OCI-LY3 (cell line): ENCODE results near the gene MTMR2.
A peak's percentile ranks its signal among the peaks of the same experiment; 100 is the strongest.

Experiments used
- H2AFZ ChIP-seq: fragments of 200-600, 300-600 bp; shearing (Covaris generic); 2 replicates; pipeline ENCODE4 v1.6.0; 2014; ENCODE audit warnings: antibody characterized with exemption, low read depth, low read length
- H3K27ac ChIP-seq: fragments of 200-600, 300-600 bp; sonication (generic); 2 replicates; pipeline ENCODE4 v1.5.1; 2014; ENCODE audit warnings: mild to moderate bottlenecking, low read length, moderate library complexity, mixed read lengths
- H3K27me3 ChIP-seq: fragments of 200-600, 300-600 bp; sonication (generic); 2 replicates; pipeline ENCODE4 v1.6.1; 2014; ENCODE audit warnings: low read depth, low read length, mixed read lengths
- H3K36me3 ChIP-seq: fragments of 200-600, 300-600 bp; sonication (generic); replicated peaks from 2 replicates; pipeline ENCODE3; 2014; ENCODE audit warnings: low read depth, low read length, mixed read lengths
- H3K4me1 ChIP-seq: fragments of 300-600, 200-600 bp; sonication (generic); 2 replicates; pipeline ENCODE4 v1.6.1; 2014; ENCODE audit warnings: low read length, mixed read lengths
- H3K4me2 ChIP-seq: fragments of 200-600, 300-600 bp; sonication (generic); 2 replicates; pipeline ENCODE4 v1.6.1; 2014; ENCODE audit warnings: low read length, mixed read lengths
- H3K4me3 ChIP-seq: fragments of 300-600, 200-600 bp; sonication (generic); 2 replicates; pipeline ENCODE4 v1.5.1; 2014; ENCODE audit warnings: antibody characterized with exemption, mild to moderate bottlenecking, low read length, moderate library complexity
- H3K79me2 ChIP-seq: fragments of 300-600, 200-600 bp; shearing (Covaris generic); 2 replicates; pipeline ENCODE4 v1.6.1; 2014; ENCODE audit warnings: mild to moderate bottlenecking, low read length, mixed read lengths
- H3K9ac ChIP-seq: fragments of 300-600, 200-600 bp; shearing (Covaris generic); 2 replicates; pipeline ENCODE4 v1.6.0; 2014; ENCODE audit warnings: mild to moderate bottlenecking, low read length, moderate library complexity
- H3K9me3 ChIP-seq: fragments of 200-600, 300-600 bp; shearing (Covaris generic); 2 replicates; pipeline ENCODE4 v1.6.1; 2014; ENCODE audit warnings: low read length, mixed read lengths; ENCODE audit not compliant: insufficient read depth
- H4K20me1 ChIP-seq: fragments of 200-600, 300-600 bp; sonication (generic); 2 replicates; pipeline ENCODE4 v1.6.1; 2016; ENCODE audit warnings: low read length, mixed read lengths; ENCODE audit not compliant: insufficient read depth
- CTCF ChIP-seq: fragments of 200-600, 300-600 bp; sonication (generic); IDR thresholded peaks from 2 replicates; pipeline ENCODE4 v1.5.1; 2014; ENCODE audit warnings: antibody characterized with exemption, low read length, low read depth
- EZH2phosphoT487 ChIP-seq: fragments of 200-600 bp; shearing (Covaris generic); IDR thresholded peaks from 2 replicates; pipeline ENCODE4 v1.6.1; 2018; ENCODE audit warnings: antibody characterized with exemption, mixed run types, low read depth

Gene MTMR2

GRCh38 chr11:95923728-95924413 is at the start of gene MTMR2:
Gene MTMR2 (minus strand): TSS chr11:95924107. CDS start chr11:95923954, 153 bp downstream.
- Histone ChIP-seq H2AFZ (peak within 1 kb of the TSS; percentile 91), H4K20me1 (no peaks in the 10 kb centered on the region), H3K4me1 (peaks cover 11% of the 10 kb centered on the region), H3K9ac (peak within 1 kb of the TSS; percentile 97), H3K9me3 (no peaks in the 10 kb centered on the region), H3K36me3 (no peaks in the 10 kb centered on the region), H3K27ac (peak within 1 kb of the TSS; percentile 31), H3K4me2 (peak within 1 kb of the TSS; percentile 87), H3K79me2 (peaks cover 32% of the 10 kb centered on the region), H3K4me3 (peak within 1 kb of the TSS; percentile 100), H3K27me3 (no peaks in the 10 kb centered on the region)
- TF ChIP-seq EZH2phosphoT487 (no peak), CTCF (no peak)

GRCh38 chr11:95972060-95972459 is 48.2 kb upstream of the MTMR2 start:
- Histone ChIP-seq H2AFZ (no peak overlapping the region), H3K4me3 (no peak overlapping the region), H3K9me3 (no peaks in the 10 kb centered on the region), H3K27me3 (no peaks in the 10 kb centered on the region), H4K20me1 (no peaks in the 10 kb centered on the region), H3K79me2 (no peaks in the 10 kb centered on the region), H3K4me2 (no peak overlapping the region), H3K27ac (no peak overlapping the region), H3K4me1 (no peaks in the 10 kb centered on the region), H3K9ac (no peak overlapping the region), H3K36me3 (no peaks in the 10 kb centered on the region)
- no peak for TF ChIP-seq CTCF
- no peak for TF ChIP-seq EZH2phosphoT487

- Histone ChIP-seq H4K20me1 (no peaks in the 10 kb centered on the region), H3K4me1 (no peaks in the 10 kb centered on the region), H2AFZ (no peak overlapping the region), H3K79me2 (no peaks in the 10 kb centered on the region), H3K9ac (no peak overlapping the region), H3K27me3 (no peaks in the 10 kb centered on the region), H3K36me3 (no peaks in the 10 kb centered on the region), H3K9me3 (no peaks in the 10 kb centered on the region), H3K4me2 (no peak overlapping the region), H3K27ac (no peak overlapping the region), H3K4me3 (no peak overlapping the region)
- TF ChIP-seq EZH2phosphoT487, result no peak
- peak; percentile 28 for TF ChIP-seq CTCF
Observed at GRCh38 chr11:95968585-95968984, 44.7 kb upstream of the MTMR2 start.

GRCh38 chr11:95964281-95964680 is 40.4 kb upstream of the MTMR2 start:
- Histone ChIP-seq H3K4me3 (no peak overlapping the region), H3K36me3 (no peaks in the 10 kb centered on the region), H3K9ac (no peak overlapping the region), H4K20me1 (no peaks in the 10 kb centered on the region), H3K4me2 (no peak overlapping the region), H3K79me2 (no peaks in the 10 kb centered on the region), H3K9me3 (no peaks in the 10 kb centered on the region), H3K4me1 (no peaks in the 10 kb centered on the region), H3K27me3 (no peaks in the 10 kb centered on the region), H3K27ac (no peak overlapping the region), H2AFZ (no peak overlapping the region)
- TF ChIP-seq CTCF, result no peak
- TF ChIP-seq EZH2phosphoT487, result no peak
